Esophagus (tissue), 2 donors: ENCODE measurements around the gene MRPL45. TPM values are rescaled to one million over a fixed set of nuclear protein-coding genes. Genes with fewer than 3 reads are reported as not detected.
A peak's percentile ranks its signal among the peaks of the same experiment; 100 is the strongest.
"Not testable (repeated sequence)": the region's sequence is repeated elsewhere in the genome, so short reads cannot be mapped to it uniquely, and the experiment has no call there.

Source experiments
- H3K27ac ChIP-seq, 2 donors: one replicate each; pipeline ENCODE4 v1.5.1; 2013; ENCODE audit warnings: low read depth in 2 of 2, mild to moderate bottlenecking in 2 of 2, inconsistent platforms in 1 of 2, low read length in 1 of 2, moderate library complexity in 1 of 2
- H3K27me3 ChIP-seq, 2 donors: one replicate each; pipeline ENCODE4 v1.6.1; 2013; ENCODE audit warnings: low read length in 2 of 2, control low read depth in 1 of 2, mild to moderate bottlenecking in 1 of 2; ENCODE audit not compliant: insufficient read depth in 2 of 2, control insufficient read depth in 1 of 2
- H3K36me3 ChIP-seq, 2 donors: one replicate each; pipeline ENCODE4 v1.6.1; 2013; ENCODE audit warnings: low read length in 1 of 2; ENCODE audit not compliant: control insufficient read depth in 2 of 2, insufficient read depth in 2 of 2
- H3K4me1 ChIP-seq, 2 donors: one replicate each; pipeline ENCODE4 v1.6.1; 2013; ENCODE audit warnings: low read length in 1 of 2; ENCODE audit not compliant: control insufficient read depth in 2 of 2, insufficient read depth in 2 of 2
- H3K4me3 ChIP-seq, 2 donors: one replicate each; pipeline ENCODE4 v1.5.1; 2013; ENCODE audit warnings: low read length in 2 of 2, mild to moderate bottlenecking in 2 of 2, low read depth in 1 of 2, moderate library complexity in 1 of 2
- H3K9me3 ChIP-seq, 2 donors: one replicate each; pipeline ENCODE4 v1.6.1; 2013; ENCODE audit warnings: mild to moderate bottlenecking in 2 of 2, low read depth in 1 of 2, low read length in 1 of 2, moderate library complexity in 1 of 2; ENCODE audit not compliant: control insufficient read depth in 2 of 2, insufficient read depth in 1 of 2
- WGBS, 2 donors: extraction: QIAGEN DNeasy Blood & Tissue Kit; methylation state at CpG; one replicate each; pipeline ENCODE4 v1.1.7; 2013; 5-methylcytosine and 5-hydroxymethylcytosine counted together
- polyA plus RNA-seq, 2 donors: library from polyadenylated mRNA; stranded (reverse); fragments of 200-250 nt; gene quantifications; one replicate each; pipeline ENCODE4 v1.2.3, GENCODE V29; 2013
- donor health status: healthy with polysubstance abuse.
- donor health status: Bipolar disorder and iron deficiency.

Gene MRPL45
- polyA plus RNA-seq, 2 donors = 12.4 to 26.8 TPM

DNA sequence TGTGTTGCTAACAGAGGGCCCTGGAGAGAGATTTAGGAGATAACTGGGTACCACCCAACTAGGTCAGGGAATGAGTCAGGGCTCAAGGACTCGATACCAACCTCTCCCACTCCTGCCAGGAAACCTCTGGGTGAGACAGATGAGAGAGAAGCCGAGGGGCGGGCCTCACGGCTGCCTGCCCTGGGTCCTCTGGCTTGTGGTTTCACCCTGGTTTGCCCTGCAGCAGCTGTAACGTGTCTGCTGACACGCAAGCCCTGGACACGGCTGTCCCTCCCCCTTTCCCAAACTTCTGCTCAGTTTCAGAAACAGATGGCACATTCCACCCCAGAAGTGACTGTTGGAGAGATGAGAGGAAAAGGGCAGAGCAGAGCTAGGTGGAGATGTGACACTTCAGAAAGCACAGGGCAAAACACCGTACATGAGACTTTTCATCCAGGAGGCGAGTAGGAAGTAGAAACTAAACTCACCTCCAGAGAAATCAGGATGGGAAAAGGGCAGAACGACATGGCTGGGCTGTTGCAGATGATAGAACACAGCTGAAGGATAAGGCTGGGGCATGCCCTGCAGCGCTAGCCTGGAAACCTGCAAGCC, 10.4 kb upstream of the MRPL45 start:
- peak overlapping the region; percentile 73 to 81 for H3K27ac ChIP-seq
- H3K27me3 ChIP-seq, H3K4me1 ChIP-seq, H3K4me3 ChIP-seq, H3K36me3 ChIP-seq, H3K9me3 ChIP-seq: not testable (repeated sequence)
- WGBS, 2 donors = 16 to 19% methylated on average over 8 of the region's 11 CpGs

DNA sequence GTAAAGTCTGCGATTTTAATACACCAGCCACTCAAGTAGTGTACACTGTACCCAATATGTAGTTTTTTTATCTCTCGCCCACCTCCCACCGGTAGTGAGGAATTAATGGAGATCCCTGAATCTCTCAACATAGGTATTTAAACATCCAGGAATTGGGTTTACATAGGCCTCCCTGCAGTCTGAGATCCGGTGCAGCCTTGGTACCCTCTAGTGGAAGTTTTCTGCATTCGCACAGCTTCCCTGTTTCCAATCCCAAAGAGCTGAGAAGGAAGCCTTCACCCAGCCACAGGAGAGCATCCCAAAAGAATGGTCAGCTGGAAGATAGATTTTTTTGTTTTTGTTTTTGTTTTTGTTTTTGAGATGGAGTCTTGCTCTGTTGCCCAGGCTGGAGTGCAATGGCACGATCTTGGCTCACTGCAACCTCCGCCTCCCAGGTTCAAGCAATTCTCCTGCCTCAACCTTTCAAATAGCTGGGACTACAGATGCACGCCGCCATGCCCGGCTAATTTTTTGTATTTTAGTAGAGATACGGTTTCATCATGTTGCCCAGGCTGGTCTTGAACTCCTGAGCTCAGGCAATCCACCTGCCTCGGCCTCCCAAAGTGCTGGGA, 8.6 kb upstream of the MRPL45 start:
- not testable (repeated sequence) for H3K27ac ChIP-seq, H3K4me3 ChIP-seq, H3K27me3 ChIP-seq, H3K9me3 ChIP-seq, H3K36me3 ChIP-seq, H3K4me1 ChIP-seq
- WGBS, 2 donors = 61 to 64% methylated on average over 10 to 12 of the region's 12 CpGs

DNA sequence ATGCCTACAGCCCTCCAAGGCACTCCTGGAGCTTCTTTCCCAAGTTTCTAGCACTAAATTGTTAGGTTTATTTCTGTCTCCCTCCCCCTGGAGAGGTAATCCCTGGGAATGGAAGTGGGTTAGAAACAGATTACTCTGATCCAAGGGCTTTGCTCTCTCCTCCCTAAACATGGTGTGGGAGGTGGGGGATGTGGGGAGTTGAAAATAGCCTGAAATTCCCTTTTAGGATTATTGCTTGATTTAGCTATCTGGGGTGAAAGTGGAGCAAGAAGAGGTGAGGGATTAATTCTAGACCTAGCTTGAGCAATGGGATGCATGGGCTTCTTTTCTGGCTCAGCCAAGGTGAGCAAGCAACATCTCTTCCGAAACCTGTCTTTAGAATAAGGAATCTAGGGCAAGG, 7.2 kb upstream of the MRPL45 start:
- not testable (repeated sequence) for H3K36me3 ChIP-seq, H3K27ac ChIP-seq, H3K4me1 ChIP-seq, H3K9me3 ChIP-seq, H3K4me3 ChIP-seq, H3K27me3 ChIP-seq
- WGBS, 2 donors = 73 to 93% methylated on average over 1 of the region's 1 CpG

DNA sequence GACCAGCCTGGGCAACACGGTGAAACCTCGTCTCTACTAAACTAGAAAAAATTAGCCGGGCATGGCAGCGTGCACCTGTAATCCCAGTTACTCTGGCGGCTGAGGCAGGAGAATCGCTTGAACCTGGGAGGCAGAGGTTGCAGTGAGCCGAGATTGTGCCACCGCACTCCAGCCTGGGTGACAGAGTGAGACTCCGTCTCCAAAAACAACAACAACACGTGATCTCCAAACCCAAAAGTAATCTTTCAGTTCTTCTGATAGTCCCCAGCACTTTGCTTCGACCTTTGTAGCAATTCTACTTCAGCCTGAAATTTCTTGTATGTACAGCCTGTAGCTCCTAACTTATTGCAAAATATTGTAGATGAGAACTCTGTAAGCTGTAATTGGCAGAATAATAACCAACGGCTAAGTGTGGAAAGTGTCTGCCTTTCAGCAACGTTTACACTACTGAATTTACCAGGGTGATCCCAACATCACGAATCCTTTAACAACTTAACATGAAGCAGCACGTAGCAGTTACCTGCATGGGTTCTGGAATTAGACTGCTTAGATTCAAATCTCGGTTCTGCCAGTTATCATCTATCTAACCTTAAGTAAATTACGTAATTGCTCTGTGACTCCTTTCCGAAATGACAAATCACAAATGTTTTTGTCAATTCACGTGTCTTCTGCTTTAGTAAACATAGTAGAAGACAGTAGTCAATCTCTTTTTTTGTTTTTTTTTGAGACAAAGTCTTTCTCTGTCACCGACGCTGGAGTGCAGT, 1.2 kb upstream of the MRPL45 start:
- H3K27ac ChIP-seq, H3K4me3 ChIP-seq, H3K4me1 ChIP-seq, H3K36me3 ChIP-seq, H3K9me3 ChIP-seq, H3K27me3 ChIP-seq: not testable (repeated sequence)
- 59 to 71% methylated on average over 20 to 21 of the region's 21 CpGs for WGBS, 2 donors

DNA sequence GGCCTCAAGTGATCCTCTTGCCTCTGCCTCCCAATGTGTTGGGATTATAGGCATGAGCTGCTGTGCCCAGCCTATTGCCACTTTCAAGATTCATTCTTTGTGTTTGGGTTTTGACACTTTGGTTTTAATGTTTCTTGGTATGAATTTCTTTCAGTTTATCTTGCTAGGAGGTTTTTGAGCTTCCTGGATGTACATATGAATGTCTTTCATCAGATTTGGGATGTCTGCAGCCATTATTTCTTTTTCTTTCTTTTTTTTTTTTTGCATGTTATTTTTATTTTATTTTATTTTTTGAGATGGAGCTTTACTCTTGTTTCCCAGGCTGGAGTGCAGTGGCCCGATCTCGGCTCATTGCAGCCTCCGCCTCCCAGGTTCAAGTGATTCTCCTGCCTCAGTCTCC, 18.5 kb downstream of the MRPL45 start:
- Histone ChIP-seq H3K36me3 (peaks cover 0 to 2% of the 10 kb centered on the region in 2 donors), H3K27ac (no peak overlapping the region)
- WGBS, 2 donors = 60 to 81% methylated on average over 3 of the region's 3 CpGs

DNA sequence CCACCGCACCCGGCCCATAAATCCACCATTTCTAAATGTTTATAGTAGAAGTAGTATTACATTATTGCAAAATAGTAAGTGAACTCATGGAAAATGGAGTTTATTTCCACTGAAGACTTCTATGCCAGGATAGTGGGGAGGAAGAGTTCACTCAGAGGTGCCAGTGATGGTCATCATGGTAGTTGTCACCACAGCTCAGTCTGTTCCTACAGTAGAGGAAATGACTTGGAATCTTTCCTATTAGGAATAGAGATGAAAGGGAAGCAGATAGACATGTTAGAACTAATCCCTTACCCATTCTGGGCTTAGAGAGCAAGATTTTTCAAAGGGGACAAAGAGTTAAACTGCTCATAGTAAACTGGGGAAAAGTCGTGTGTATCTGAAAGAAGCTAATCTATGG, 20.1 kb downstream of the MRPL45 start:
- Histone ChIP-seq H3K27me3 (no peaks in the 10 kb centered on the region), H3K9me3 (no peaks in the 10 kb centered on the region), H3K4me1 (peaks cover 0 to 4% of the 10 kb centered on the region in 2 donors), H3K27ac (no peak overlapping the region), H3K36me3 (peaks cover 0 to 2% of the 10 kb centered on the region in 2 donors), H3K4me3 (no peak overlapping the region)
- 73 to 78% methylated on average over 3 of the region's 3 CpGs for WGBS, 2 donors

More for the DNA sequence above, 18.5 kb downstream of the MRPL45 start:
- Histone ChIP-seq H3K27me3 (no peaks in the 10 kb centered on the region), H3K4me3 (no peak overlapping the region), H3K4me1 (no peaks in the 10 kb centered on the region), H3K9me3 (no peaks in the 10 kb centered on the region)

DNA sequence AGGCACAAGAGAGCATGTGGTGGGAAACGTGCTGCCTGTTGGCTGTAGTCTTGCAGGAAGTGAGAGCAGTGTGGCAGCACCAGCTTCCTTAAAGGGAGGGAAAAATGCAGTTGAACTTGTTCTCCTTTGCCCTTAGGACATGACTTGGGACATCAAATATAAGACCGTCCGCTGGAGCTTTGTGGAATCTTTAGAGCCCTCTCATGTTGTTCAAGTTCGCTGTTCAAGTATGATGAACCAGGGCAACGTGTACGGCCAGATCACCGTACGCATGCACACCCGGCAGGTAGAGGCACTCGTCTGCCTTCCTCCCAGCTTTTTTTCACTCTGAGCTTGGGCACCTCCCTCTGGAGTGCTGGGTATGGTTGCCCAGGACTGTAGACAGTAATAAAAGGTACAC, 23.5 kb downstream of the MRPL45 start:
- 46 to 73% methylated on average over 10 of the region's 10 CpGs for WGBS, 2 donors
- peaks cover 0 to 3% of the 10 kb centered on the region in 2 donors for H3K36me3 ChIP-seq
- peak overlapping the region; percentile 64 to 72 for H3K27ac ChIP-seq
- H3K4me3 ChIP-seq = no peak overlapping the region
- no peaks in the 10 kb centered on the region for H3K27me3 ChIP-seq
- peaks cover 0 to 4% of the 10 kb centered on the region in 2 donors for H3K4me1 ChIP-seq
- H3K9me3 ChIP-seq = no peaks in the 10 kb centered on the region

DNA sequence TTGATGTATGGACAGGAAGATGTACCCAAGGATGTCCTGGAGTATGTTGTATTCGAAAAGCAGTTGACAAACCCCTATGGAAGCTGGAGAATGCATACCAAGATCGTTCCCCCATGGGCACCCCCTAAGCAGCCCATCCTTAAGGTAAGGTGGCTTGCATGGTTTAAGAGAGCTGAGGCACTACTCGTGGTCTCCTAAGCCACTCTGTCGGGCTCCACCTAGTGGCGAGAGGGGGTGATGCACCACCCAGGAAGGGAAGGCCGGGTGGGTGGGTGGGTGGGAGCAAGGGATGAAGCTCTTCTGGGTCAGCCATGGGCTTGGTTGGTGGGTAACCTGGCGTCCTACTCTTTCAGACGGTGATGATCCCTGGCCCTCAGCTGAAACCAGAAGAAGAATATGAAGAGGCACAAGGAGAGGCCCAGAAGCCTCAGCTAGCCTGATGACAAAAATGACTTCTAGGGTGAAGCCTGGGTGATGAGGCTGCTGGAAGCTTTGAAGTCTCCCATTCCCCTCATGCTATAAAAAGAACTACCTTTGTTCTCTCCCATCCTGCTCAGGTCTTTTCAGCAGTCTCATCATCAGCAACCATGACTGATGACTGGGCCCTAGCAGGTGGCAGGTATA, 25.3 kb downstream of the MRPL45 start:
- H3K4me1 ChIP-seq = peaks cover 0 to 4% of the 10 kb centered on the region in 2 donors
- no peaks in the 10 kb centered on the region for H3K9me3 ChIP-seq
- 21 to 22% methylated on average over 8 of the region's 8 CpGs for WGBS, 2 donors
- H3K27me3 ChIP-seq = no peaks in the 10 kb centered on the region
- H3K4me3 ChIP-seq = no peak overlapping the region
- no peak overlapping the region for H3K27ac ChIP-seq
- peaks cover 0 to 3% of the 10 kb centered on the region in 2 donors for H3K36me3 ChIP-seq

DNA sequence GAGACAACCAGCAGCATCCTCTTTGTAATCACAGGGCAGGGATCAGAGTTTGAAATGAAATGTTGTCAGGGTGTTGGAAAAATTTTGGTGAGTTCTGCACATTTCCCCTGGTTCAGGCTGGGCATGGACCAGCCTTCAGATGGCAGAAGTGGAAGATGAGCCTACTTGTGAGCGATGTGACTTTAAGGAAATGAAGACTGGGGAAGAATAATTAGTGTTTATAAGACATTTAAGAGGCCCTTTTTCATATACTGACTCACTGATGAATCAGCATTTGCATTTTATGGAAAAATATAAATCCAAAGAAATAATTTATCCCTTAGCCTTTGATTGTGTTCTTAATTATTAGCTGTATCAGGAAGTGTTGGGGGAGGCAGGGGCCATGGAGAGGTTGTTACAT, 25.9 kb downstream of the MRPL45 start:
- no peaks in the 10 kb centered on the region for H3K9me3 ChIP-seq
- H3K4me1 ChIP-seq = peaks cover 0 to 4% of the 10 kb centered on the region in 2 donors
- H3K27ac ChIP-seq = no peak overlapping the region
- WGBS, 2 donors = 100% methylated on average over 1 of the region's 1 CpG
- H3K36me3 ChIP-seq = peaks cover 0 to 3% of the 10 kb centered on the region in 2 donors
- H3K27me3 ChIP-seq = no peaks in the 10 kb centered on the region
- H3K4me3 ChIP-seq = no peak overlapping the region
